ENCODE data around the gene BAD. TPM values are rescaled to one million over a fixed set of nuclear protein-coding genes. Genes with fewer than 3 reads are reported as not detected.
A peak's percentile ranks its signal among the peaks of the same experiment; 100 is the strongest.

The BAD gene
- total RNA-seq, 4 donors from 2014 or later = 93.9 to 154 (median 139) TPM

DNA sequence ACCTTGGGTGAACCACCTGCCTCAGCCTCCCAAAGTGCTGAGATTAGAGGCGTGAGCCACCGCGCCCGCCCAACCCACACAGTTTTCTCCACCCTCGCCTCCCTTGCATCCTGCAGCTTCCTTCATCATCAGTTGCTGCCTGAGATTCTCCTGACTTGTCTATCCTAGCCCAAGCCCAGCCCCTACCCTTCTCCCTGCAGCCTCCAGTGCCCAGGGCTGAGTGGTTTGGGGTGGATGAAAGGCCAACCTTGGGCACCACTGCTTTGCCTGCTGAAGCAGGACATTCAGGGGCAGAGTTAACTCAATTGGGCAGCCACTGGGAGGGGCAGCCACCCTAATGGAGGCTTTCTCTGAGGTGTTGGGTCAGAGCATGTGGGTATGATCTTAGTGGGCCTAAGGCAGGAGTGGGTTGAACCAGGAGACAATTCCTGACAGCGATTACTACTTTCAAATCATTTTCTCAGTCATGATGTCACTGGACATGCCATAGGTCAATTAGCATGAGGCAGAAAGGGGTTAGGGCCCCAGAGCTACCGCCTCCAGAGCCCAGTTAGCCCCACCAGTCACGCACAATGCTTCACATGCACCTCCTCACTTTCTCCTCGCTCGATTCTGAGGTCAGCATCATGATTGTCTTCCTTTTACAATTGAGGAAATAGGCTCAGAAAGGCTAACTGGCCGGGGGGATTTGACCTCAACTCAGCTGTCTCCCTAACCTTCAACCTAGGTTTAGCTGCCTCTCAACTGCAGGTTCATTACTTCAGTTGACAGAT, 44.6 kb downstream of the BAD start:
- in situ Hi-C loops (cut with MboI; ENCODE audit: low pct_ligation_motif_present in 1 of 4, low pct_unique_long_range_greater_than_20kb in 1 of 4, low sequenced_read_pairs in 3 of 4) = no loop called here
- peak overlapping the region; percentile 96 to 100 (median 98) for H3K27ac ChIP-seq
- DNase-seq = no peak
- TF ChIP-seq, protein P1, sequence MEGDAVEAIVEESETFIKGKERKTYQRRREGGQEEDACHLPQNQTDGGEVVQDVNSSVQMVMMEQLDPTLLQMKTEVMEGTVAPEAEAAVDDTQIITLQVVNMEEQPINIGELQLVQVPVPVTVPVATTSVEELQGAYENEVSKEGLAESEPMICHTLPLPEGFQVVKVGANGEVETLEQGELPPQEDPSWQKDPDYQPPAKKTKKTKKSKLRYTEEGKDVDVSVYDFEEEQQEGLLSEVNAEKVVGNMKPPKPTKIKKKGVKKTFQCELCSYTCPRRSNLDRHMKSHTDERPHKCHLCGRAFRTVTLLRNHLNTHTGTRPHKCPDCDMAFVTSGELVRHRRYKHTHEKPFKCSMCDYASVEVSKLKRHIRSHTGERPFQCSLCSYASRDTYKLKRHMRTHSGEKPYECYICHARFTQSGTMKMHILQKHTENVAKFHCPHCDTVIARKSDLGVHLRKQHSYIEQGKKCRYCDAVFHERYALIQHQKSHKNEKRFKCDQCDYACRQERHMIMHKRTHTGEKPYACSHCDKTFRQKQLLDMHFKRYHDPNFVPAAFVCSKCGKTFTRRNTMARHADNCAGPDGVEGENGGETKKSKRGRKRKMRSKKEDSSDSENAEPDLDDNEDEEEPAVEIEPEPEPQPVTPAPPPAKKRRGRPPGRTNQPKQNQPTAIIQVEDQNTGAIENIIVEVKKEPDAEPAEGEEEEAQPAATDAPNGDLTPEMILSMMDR (IDR thresholded peaks at IDR 0.05) = no peak
- TF ChIP-seq POLR2A (IDR thresholded peaks at IDR 0.05) (no peak), EP300 (IDR thresholded peaks at IDR 0.05; ENCODE audit: low read depth) (no peak), POLR2AphosphoS5 (IDR thresholded peaks at IDR 0.05) (no peak)
- no peaks in the 10 kb centered on the region for H3K36me3 ChIP-seq
- WGBS, 2 donors (ENCODE audit: low coverage in 1 of 2) = 65% methylated on average over 11 of the region's 11 CpGs; no CpG with 5 or more reads in 1 of the 2 donors
- H3K9me3 ChIP-seq = no peaks in the 10 kb centered on the region
- intact Hi-C loops (cut with DNase I; ENCODE audit: low total_unique reads) = no loop called here
- peak overlapping the region in 2 of 4 donors; percentile 82 to 83 for H3K4me3 ChIP-seq
- no peaks in the 10 kb centered on the region for H3K27me3 ChIP-seq
- peaks cover 30 to 74% (median 59%) of the 10 kb centered on the region in 4 donors for H3K4me1 ChIP-seq

- H3K36me3 ChIP-seq = no peaks in the 10 kb centered on the region
- H3K4me1 ChIP-seq = peaks cover 27 to 73% (median 58%) of the 10 kb centered on the region in 4 donors
- no peaks in the 10 kb centered on the region for H3K9me3 ChIP-seq
- 76 to 100% methylated on average over 2 to 5 of the region's 5 CpGs for WGBS, 2 donors (ENCODE audit: low coverage in 1 of 2)
- no peak overlapping the region for H3K4me3 ChIP-seq
- intact Hi-C loops (cut with DNase I; ENCODE audit: low total_unique reads) (no loop called here), in situ Hi-C loops (cut with MboI; ENCODE audit: low pct_ligation_motif_present in 1 of 4, low pct_unique_long_range_greater_than_20kb in 1 of 4, low sequenced_read_pairs in 3 of 4) (no loop called here)
- no peak for DNase-seq
- peak overlapping the region; percentile 96 to 100 (median 98) for H3K27ac ChIP-seq
- TF ChIP-seq, protein P1 (IDR thresholded peaks at IDR 0.05) = no peak
- TF ChIP-seq POLR2AphosphoS5 (IDR thresholded peaks at IDR 0.05) (no peak), EP300 (IDR thresholded peaks at IDR 0.05; ENCODE audit: low read depth) (no peak), POLR2A (IDR thresholded peaks at IDR 0.05) (no peak)
- H3K27me3 ChIP-seq = no peaks in the 10 kb centered on the region
Observed at GRCh38 chr11:64238999-64239398, 45.5 kb downstream of the BAD start.

GRCh38 chr11:64238076-64238475, 46.4 kb downstream of the BAD start:
- H3K9me3 ChIP-seq = no peaks in the 10 kb centered on the region
- H3K4me1 ChIP-seq = peaks cover 26 to 77% (median 62%) of the 10 kb centered on the region in 4 donors
- in situ Hi-C loops (cut with MboI; ENCODE audit: low pct_ligation_motif_present in 1 of 4, low pct_unique_long_range_greater_than_20kb in 1 of 4, low sequenced_read_pairs in 3 of 4) = no loop called here
- DNase-seq = peak; percentile 30
- no peaks in the 10 kb centered on the region for H3K27me3 ChIP-seq
- H3K36me3 ChIP-seq = no peaks in the 10 kb centered on the region
- H3K27ac ChIP-seq = peak overlapping the region; percentile 96 to 100 (median 98)
- H3K4me3 ChIP-seq = no peak overlapping the region
- intact Hi-C loops (cut with DNase I; ENCODE audit: low total_unique reads) = no loop called here
- 66% methylated on average over 9 of the region's 9 CpGs; no CpG with 5 or more reads in 1 of the 2 donors for WGBS, 2 donors (ENCODE audit: low coverage in 1 of 2)
- no peak for TF ChIP-seq EP300 (IDR thresholded peaks at IDR 0.05; ENCODE audit: low read depth)
- TF ChIP-seq POLR2A (IDR thresholded peaks at IDR 0.05) = no peak
- TF ChIP-seq, protein P1 (IDR thresholded peaks at IDR 0.05) = no peak
- TF ChIP-seq POLR2AphosphoS5 (IDR thresholded peaks at IDR 0.05) = no peak

DNA sequence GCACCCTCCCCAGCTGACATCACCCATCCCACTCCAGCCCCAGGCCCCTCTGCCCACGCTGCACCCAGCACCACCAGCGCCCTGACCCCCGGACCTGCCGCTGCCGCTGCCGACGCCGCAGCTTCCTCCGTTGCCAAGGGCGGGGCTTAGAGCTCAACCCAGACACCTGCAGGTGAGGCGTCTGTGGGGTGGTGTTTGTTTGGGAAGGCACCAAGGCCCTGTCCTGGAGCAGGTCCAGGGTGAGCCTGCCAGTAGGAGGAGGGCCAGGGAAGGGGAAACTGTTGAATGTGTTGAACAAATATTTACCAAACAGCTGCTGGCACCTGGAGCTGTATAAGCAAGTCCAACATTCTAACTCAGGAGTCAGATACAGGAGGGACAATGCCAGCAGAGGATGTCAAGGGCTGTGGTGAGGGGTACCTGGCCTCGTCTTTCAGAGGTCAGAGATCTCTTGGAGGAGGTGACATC, 46.9 kb downstream of the BAD start:
- no peaks in the 10 kb centered on the region for H3K27me3 ChIP-seq
- 53% methylated on average over 12 of the region's 12 CpGs; no CpG with 5 or more reads in 1 of the 2 donors for WGBS, 2 donors (ENCODE audit: low coverage in 1 of 2)
- TF ChIP-seq, protein P1 (IDR thresholded peaks at IDR 0.05) = peak in 2 of 5 experiments; percentile 20 to 44
- TF ChIP-seq POLR2A (IDR thresholded peaks at IDR 0.05) = peak; percentile 60
- TF ChIP-seq EP300 (IDR thresholded peaks at IDR 0.05; ENCODE audit: low read depth) = no peak
- peak; percentile 57 to 71 (median 64) for TF ChIP-seq POLR2AphosphoS5 (IDR thresholded peaks at IDR 0.05)
- intact Hi-C loops (cut with DNase I; ENCODE audit: low total_unique reads) (no loop called here), in situ Hi-C loops (cut with MboI; ENCODE audit: low pct_ligation_motif_present in 1 of 4, low pct_unique_long_range_greater_than_20kb in 1 of 4, low sequenced_read_pairs in 3 of 4) (no loop called here)
- no peaks in the 10 kb centered on the region for H3K9me3 ChIP-seq
- peak; percentile 89 for DNase-seq
- peak overlapping the region; percentile 96 to 100 (median 98) for H3K27ac ChIP-seq
- H3K4me3 ChIP-seq = no peak overlapping the region
- H3K4me1 ChIP-seq = peaks cover 20 to 72% (median 58%) of the 10 kb centered on the region in 4 donors
- H3K36me3 ChIP-seq = no peaks in the 10 kb centered on the region

All from transverse colon (tissue), 4 donors.